Measurements from ENCODE around the gene BTG1.

Gene BTG1

DNA sequence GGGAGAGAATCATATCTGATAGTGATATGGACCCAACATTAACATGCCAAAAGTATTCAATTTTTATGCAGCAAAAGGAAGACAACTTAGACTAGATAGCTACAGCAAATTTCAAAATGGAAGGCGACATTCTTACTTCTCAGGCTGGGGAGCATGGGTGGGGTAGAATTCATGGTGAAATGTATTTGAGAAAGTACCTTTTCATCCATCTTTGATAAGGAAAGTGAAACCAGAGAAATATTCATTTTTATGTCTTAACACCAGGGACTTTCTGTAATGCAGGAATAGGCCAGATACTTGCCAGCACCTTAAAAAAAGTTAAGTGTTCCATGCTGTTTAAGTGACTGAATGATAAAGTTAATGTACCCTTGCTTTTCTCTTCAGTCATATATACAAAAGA, 13.4 kb downstream of the BTG1 start:
- no peak for TF ChIP-seq CTCF (IDR thresholded peaks at IDR 0.05; ENCODE audit: low read depth, low read length, missing control alignments)
- no peak overlapping the region for H3K4me3 ChIP-seq (ENCODE audit: low read depth, low read length)
- DNase-seq (ENCODE audit: low read depth), result no peak
- in situ Hi-C loops (cut with HindIII; ENCODE audit: low sequenced_read_pairs), result loop anchor here (5.0 kb wide), 1 partner anchor 85 kb away; no protein-coding TSS in a partner anchor

DNA sequence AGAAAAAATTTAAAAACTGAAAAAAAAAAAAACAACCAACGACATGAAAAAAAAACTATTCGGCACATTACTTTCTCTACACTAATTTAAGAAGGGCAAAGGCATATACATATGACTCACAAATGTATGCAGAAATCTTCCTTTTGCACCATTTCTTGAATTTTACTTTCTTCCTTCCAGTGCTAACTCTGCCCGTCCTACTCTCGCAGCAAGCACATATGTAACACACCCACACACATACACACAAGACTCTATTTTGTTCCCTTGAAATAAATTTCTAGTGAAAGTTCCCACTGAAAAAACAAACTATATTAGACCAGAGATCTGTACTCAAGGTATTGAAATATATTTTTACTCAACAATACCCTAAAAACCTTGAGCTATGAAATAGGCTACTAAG, 14.6 kb downstream of the BTG1 start:
- in situ Hi-C loops (cut with HindIII; ENCODE audit: low sequenced_read_pairs), result loop anchor here (5.0 kb wide), 1 partner anchor 84 kb away; no protein-coding TSS in a partner anchor
- no peak for TF ChIP-seq CTCF (IDR thresholded peaks at IDR 0.05; ENCODE audit: low read depth, low read length, missing control alignments)
- no peak for DNase-seq (ENCODE audit: low read depth)
- no peak overlapping the region for H3K4me3 ChIP-seq (ENCODE audit: low read depth, low read length)

DNA sequence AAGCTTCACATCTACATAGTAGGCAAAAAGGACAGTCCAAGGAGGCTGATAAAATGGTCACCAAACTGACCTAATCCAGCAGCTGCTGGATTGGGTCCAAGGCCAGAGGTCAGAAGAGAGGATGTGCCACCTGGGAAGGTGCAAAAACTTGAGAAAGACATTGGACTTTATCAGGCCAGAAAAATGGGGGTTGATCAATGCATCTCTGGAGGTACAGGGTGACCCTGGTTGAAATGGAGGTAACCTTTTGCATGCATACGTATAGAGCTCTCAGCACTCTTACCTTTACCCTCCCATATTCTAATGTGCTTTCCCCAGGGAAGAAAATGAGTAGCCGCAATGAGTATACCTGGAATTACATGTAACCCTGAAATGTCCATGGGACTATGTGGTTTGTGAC, 16.0 kb downstream of the BTG1 start:
- no peak overlapping the region for H3K4me3 ChIP-seq (ENCODE audit: low read depth, low read length)
- DNase-seq (ENCODE audit: low read depth), result no peak
- TF ChIP-seq CTCF (IDR thresholded peaks at IDR 0.05; ENCODE audit: low read depth, low read length, missing control alignments), result no peak
- in situ Hi-C loops (cut with HindIII; ENCODE audit: low sequenced_read_pairs), result loop anchor here (5.0 kb wide), 1 partner anchor 82 kb away; no protein-coding TSS in a partner anchor

GRCh38 chr12:92128612-92129011, 17.0 kb downstream of the BTG1 start:
- no peak overlapping the region for H3K4me3 ChIP-seq (ENCODE audit: low read depth, low read length)
- TF ChIP-seq CTCF (IDR thresholded peaks at IDR 0.05; ENCODE audit: low read depth, low read length, missing control alignments), result no peak
- DNase-seq (ENCODE audit: low read depth), result no peak
- in situ Hi-C loops (cut with HindIII; ENCODE audit: low sequenced_read_pairs), result no loop called here

- DNase-seq (ENCODE audit: low read depth), result no peak
- TF ChIP-seq CTCF (IDR thresholded peaks at IDR 0.05; ENCODE audit: low read depth, low read length, missing control alignments), result no peak
- in situ Hi-C loops (cut with HindIII; ENCODE audit: low sequenced_read_pairs), result no loop called here
- H3K4me3 ChIP-seq (ENCODE audit: low read depth, low read length), result no peak overlapping the region
Measured at GRCh38 chr12:92124689-92125029, 21.0 kb downstream of the BTG1 start.

DNA sequence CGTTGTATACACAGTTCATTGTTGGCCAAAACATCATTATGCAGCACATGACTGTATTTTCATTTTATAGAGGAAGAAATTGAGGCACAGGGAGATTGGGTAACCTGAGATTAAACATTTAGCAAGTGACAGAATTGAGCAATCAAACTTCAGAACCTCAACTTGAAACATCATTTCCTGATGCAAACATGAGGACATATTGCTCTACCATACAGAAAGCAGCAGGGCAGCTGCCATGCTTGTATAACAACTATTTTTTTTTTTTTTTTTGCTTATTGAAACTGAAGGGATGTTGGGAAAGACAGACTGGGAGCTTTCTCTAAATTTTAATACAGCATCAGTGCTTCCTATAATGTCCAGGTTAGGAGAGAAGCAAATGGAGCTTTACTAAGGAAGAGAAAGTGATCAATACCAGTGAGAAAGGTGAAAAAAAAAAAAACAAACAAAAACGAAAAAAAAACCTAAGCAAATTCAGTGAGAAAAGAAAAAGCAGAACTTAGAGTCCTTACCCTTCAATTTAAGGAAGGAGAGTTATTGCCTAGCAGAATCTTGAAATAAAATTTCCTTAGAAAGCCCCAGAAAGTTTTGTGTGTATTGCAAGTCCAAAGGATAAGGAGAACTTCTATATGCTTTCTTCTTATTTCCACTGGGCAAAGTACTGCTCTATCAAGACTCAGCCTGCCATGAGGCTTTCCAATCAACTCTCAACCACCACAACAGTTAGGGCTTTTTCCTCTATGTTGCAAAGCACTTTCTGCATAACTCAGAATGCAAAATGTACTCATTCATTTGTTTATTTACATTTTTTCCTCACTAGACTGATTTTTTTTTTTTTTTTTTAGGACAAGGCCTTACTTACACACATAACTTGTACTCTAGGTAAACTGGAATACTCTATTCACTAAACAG, 21.6 kb downstream of the BTG1 start:
- TF ChIP-seq CTCF (IDR thresholded peaks at IDR 0.05; ENCODE audit: low read depth, low read length, missing control alignments), result no peak
- DNase-seq (ENCODE audit: low read depth), result no peak
- H3K4me3 ChIP-seq (ENCODE audit: low read depth, low read length), result no peak overlapping the region
- in situ Hi-C loops (cut with HindIII; ENCODE audit: low sequenced_read_pairs), result no loop called here
